Loucy (cell line): ENCODE measurements around the gene MACC1.

Source experiments
- H2AFZ ChIP-seq: fragments of 200-600 bp; sonication (generic); 2 replicates; pipeline ENCODE4 v1.6.0; 2016; ENCODE audit warnings: antibody characterized with exemption, mild to moderate bottlenecking, low read length, moderate library complexity
- H3F3A ChIP-seq: fragments of 200-600 bp; 2 replicates; pipeline ENCODE4 v1.6.0; 2016; ENCODE audit warnings: antibody characterized with exemption, low read depth, mild to moderate bottlenecking
- H3K27me3 ChIP-seq: fragments of 200-600 bp; sonication (generic); 2 replicates; pipeline ENCODE4 v1.6.1; 2014; ENCODE audit warnings: low read length, mild to moderate bottlenecking; ENCODE audit not compliant: insufficient read depth, poor library complexity, severe bottlenecking
- H3K36me3 ChIP-seq: fragments of 200-600 bp; sonication (generic); 2 replicates; pipeline ENCODE4 v1.6.1; 2016; ENCODE audit warnings: low read length; ENCODE audit not compliant: insufficient read depth
- H3K4me1 ChIP-seq: fragments of 200-600 bp; sonication (generic); 2 replicates; pipeline ENCODE4 v1.5.1; 2014; ENCODE audit warnings: low read length, mild to moderate bottlenecking; ENCODE audit not compliant: insufficient read depth, poor library complexity, severe bottlenecking
- H3K4me2 ChIP-seq: fragments of 200-600 bp; sonication (generic); 2 replicates; pipeline ENCODE4 v1.6.0; 2014; ENCODE audit warnings: antibody characterized with exemption, low read length, low read depth, mild to moderate bottlenecking; ENCODE audit not compliant: poor library complexity, severe bottlenecking
- H3K4me3 ChIP-seq: fragments of 200-600 bp; sonication (generic); 2 replicates; pipeline ENCODE4 v1.5.1; 2014; ENCODE audit warnings: low read length, mild to moderate bottlenecking, mixed read lengths; ENCODE audit not compliant: poor library complexity, severe bottlenecking
- H3K79me2 ChIP-seq: fragments of 200-600 bp; sonication (generic); 2 replicates; pipeline ENCODE4 v1.6.1; 2014; ENCODE audit warnings: low read length; ENCODE audit not compliant: insufficient read depth
- H3K9ac ChIP-seq: fragments of 200-600 bp; sonication (generic); 2 replicates; pipeline ENCODE4 v1.6.0; 2014; ENCODE audit warnings: mild to moderate bottlenecking, low read depth, low read length, moderate library complexity; ENCODE audit not compliant: poor library complexity, severe bottlenecking
- H3K9me2 ChIP-seq: fragments of 200-600 bp; sonication (generic); replicated peaks from 2 replicates; pipeline ENCODE4 v1.6.1; 2016; ENCODE audit warnings: low read depth, low read length, mixed read lengths
- H3K9me3 ChIP-seq: fragments of 200-600 bp; sonication (generic); 2 replicates; pipeline ENCODE4 v1.6.1; 2014; ENCODE audit warnings: mild to moderate bottlenecking, antibody characterized with exemption, low read length, low read depth; ENCODE audit not compliant: insufficient read depth
- H4K20me1 ChIP-seq: fragments of 200-600 bp; sonication (generic); 2 replicates; pipeline ENCODE4 v1.6.0; 2014; ENCODE audit warnings: antibody characterized with exemption, low read length, mild to moderate bottlenecking; ENCODE audit not compliant: insufficient read depth, poor library complexity, severe bottlenecking
- EZH2phosphoT487 ChIP-seq: fragments of 200-600 bp; IDR thresholded peaks from 2 replicates; pipeline ENCODE4 v1.6.1; 2018; ENCODE audit warnings: antibody characterized with exemption, mild to moderate bottlenecking, moderate library complexity, borderline replicate concordance
- TF ChIP-seq, protein P1 (sequence below): fragments of 200-600 bp; sonication (generic); conservative IDR thresholded peaks from 2 replicates; pipeline ENCODE4 v1.5.1; 2014; ENCODE audit warnings: mild to moderate bottlenecking, antibody characterized with exemption, low read length

MACC1 gene

GRCh38 chr7:20140291-20141001 is 76.7 kb downstream of the MACC1 start:
- Histone ChIP-seq H3K4me1 (no peaks in the 10 kb centered on the region), H3F3A (no peaks in the 10 kb centered on the region), H2AFZ (no peak overlapping the region), H3K27me3 (no peaks in the 10 kb centered on the region), H3K36me3 (no peaks in the 10 kb centered on the region), H3K9me3 (no peaks in the 10 kb centered on the region), H3K4me3 (no peak overlapping the region), H4K20me1 (no peaks in the 10 kb centered on the region), H3K79me2 (no peaks in the 10 kb centered on the region), H3K9ac (no peak overlapping the region), H3K4me2 (no peak overlapping the region), H3K9me2 (no peaks in the 10 kb centered on the region)
- TF ChIP-seq EZH2phosphoT487: no peak
- TF ChIP-seq, protein P1, sequence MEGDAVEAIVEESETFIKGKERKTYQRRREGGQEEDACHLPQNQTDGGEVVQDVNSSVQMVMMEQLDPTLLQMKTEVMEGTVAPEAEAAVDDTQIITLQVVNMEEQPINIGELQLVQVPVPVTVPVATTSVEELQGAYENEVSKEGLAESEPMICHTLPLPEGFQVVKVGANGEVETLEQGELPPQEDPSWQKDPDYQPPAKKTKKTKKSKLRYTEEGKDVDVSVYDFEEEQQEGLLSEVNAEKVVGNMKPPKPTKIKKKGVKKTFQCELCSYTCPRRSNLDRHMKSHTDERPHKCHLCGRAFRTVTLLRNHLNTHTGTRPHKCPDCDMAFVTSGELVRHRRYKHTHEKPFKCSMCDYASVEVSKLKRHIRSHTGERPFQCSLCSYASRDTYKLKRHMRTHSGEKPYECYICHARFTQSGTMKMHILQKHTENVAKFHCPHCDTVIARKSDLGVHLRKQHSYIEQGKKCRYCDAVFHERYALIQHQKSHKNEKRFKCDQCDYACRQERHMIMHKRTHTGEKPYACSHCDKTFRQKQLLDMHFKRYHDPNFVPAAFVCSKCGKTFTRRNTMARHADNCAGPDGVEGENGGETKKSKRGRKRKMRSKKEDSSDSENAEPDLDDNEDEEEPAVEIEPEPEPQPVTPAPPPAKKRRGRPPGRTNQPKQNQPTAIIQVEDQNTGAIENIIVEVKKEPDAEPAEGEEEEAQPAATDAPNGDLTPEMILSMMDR: no peak

- TF ChIP-seq, protein P1: no peak
- TF ChIP-seq EZH2phosphoT487: no peak
- H3K9ac ChIP-seq: no peak overlapping the region
- H3K4me2 ChIP-seq: no peak overlapping the region
- no peaks in the 10 kb centered on the region for H3K79me2 ChIP-seq
- H2AFZ ChIP-seq: no peak overlapping the region
- H3K27me3 ChIP-seq: no peaks in the 10 kb centered on the region
- no peaks in the 10 kb centered on the region for H3K9me2 ChIP-seq
- H3F3A ChIP-seq: no peaks in the 10 kb centered on the region
- peaks cover 6% of the 10 kb centered on the region for H3K4me1 ChIP-seq
- no peak overlapping the region for H3K4me3 ChIP-seq
- H3K9me3 ChIP-seq: no peaks in the 10 kb centered on the region
- H4K20me1 ChIP-seq: no peaks in the 10 kb centered on the region
- no peaks in the 10 kb centered on the region for H3K36me3 ChIP-seq
These were observed 80.5 kb downstream of the MACC1 start for GRCh38 chr7:20136647-20137046.

DNA sequence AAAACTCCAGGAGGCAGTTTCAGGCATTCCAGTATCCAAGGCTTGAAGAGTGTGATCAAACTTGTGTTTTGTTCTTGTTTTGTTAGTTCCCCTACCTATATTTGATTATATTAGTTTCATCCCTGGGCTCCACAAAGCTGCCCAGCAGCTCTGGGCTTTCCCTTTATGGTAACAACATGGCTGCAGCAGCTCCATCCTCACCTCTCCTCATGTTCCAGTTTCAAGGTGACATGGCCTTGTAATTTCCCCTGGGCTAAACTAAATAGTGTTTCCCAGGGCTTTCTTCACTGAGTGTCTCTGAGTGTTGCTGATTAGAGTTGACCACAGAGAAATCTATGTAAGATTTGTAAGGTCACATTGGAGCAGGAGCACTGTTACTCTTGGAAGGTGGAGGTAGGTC is 83.4 kb downstream of the MACC1 start:
- H3K27me3 ChIP-seq: no peaks in the 10 kb centered on the region
- no peak overlapping the region for H3K4me2 ChIP-seq
- no peak overlapping the region for H3K4me3 ChIP-seq
- no peak overlapping the region for H3K9ac ChIP-seq
- no peaks in the 10 kb centered on the region for H3F3A ChIP-seq
- peaks cover 6% of the 10 kb centered on the region for H3K4me1 ChIP-seq
- no peaks in the 10 kb centered on the region for H3K79me2 ChIP-seq
- no peaks in the 10 kb centered on the region for H3K9me2 ChIP-seq
- H3K9me3 ChIP-seq: no peaks in the 10 kb centered on the region
- H3K36me3 ChIP-seq: no peaks in the 10 kb centered on the region
- no peak overlapping the region for H2AFZ ChIP-seq
- no peaks in the 10 kb centered on the region for H4K20me1 ChIP-seq
- TF ChIP-seq EZH2phosphoT487: no peak
- TF ChIP-seq, protein P1: no peak
